HepG2 (cell line): ENCODE measurements around the gene CYBC1. TPM values are rescaled to one million over a fixed set of nuclear protein-coding genes. Genes with fewer than 3 reads are reported as not detected.
A peak's percentile ranks its signal among the peaks of the same experiment; 100 is the strongest.

ENCODE experiments used
- ARNT2 ChIP-seq: sonication (generic); formaldehyde crosslinking; IDR thresholded peaks from 2 replicates; pipeline ENCODE4 v1.8.0; 2022; ENCODE audit warnings: mild to moderate bottlenecking, low read depth, missing genetic modification reagents, moderate library complexity
- CREB1 ChIP-seq, 2 experiments: fragments of 450-650 bp in 1 of 2; IDR thresholded peaks; 2 replicates each; pipeline ENCODE4 v1.6.1; 2016 to 2017; ENCODE audit warnings: control low read depth in 1 of 2, mild to moderate bottlenecking in 1 of 2, missing compliant biosample characterization in 1 of 2, missing genetic modification characterization in 1 of 2
- KAT2B ChIP-seq: fragments of 150-350 bp; IDR thresholded peaks from 2 replicates; pipeline ENCODE4 v1.6.1; 2014; ENCODE audit warnings: low read depth, low read length, borderline replicate concordance
- MAF1 ChIP-seq: sonication (generic); formaldehyde crosslinking; IDR thresholded peaks from 2 replicates; pipeline ENCODE4 v1.5.0; 2020; ENCODE audit warnings: missing genetic modification reagents, borderline replicate concordance
- RXRA ChIP-seq: sonication (generic); formaldehyde crosslinking; IDR thresholded peaks from 2 replicates; pipeline ENCODE4 v1.5.1; 2020; ENCODE audit warnings: missing genetic modification reagents
- TCF12 ChIP-seq, 2 experiments: fragments of 450-650 bp in 1 of 2; sonication (generic) in 1 of 2; formaldehyde crosslinking in 1 of 2; IDR thresholded peaks; 2 replicates each; pipeline versions ENCODE4 v1.6.1 to v1.8.0; 2017 to 2022; ENCODE audit warnings: antibody characterized with exemption in 1 of 2, mild to moderate bottlenecking in 1 of 2, missing genetic modification reagents in 1 of 2, moderate library complexity in 1 of 2
- ZIK1 ChIP-seq: sonication (generic); formaldehyde crosslinking; IDR thresholded peaks from 2 replicates; pipeline ENCODE4 v1.5.0; 2020; ENCODE audit warnings: mild to moderate bottlenecking, low read depth, missing genetic modification reagents, borderline replicate concordance
- ZNF256 ChIP-seq: sonication (generic); formaldehyde crosslinking; conservative IDR thresholded peaks from 2 replicates; pipeline ENCODE4 v1.4.0; 2020; ENCODE audit warnings: missing genetic modification reagents
- ZNF530 ChIP-seq: sonication (generic); formaldehyde crosslinking; IDR thresholded peaks from 2 replicates; pipeline ENCODE4 v1.5.0; 2020; ENCODE audit warnings: low read depth, mild to moderate bottlenecking, missing genetic modification reagents
- ZNF556 ChIP-seq: sonication (generic); formaldehyde crosslinking; IDR thresholded peaks from 2 replicates; pipeline ENCODE4 v1.4.0; 2020; ENCODE audit warnings: mild to moderate bottlenecking, missing genetic modification reagents, borderline replicate concordance
- ZNF816 ChIP-seq: sonication (generic); formaldehyde crosslinking; IDR thresholded peaks from 2 replicates; pipeline ENCODE4 v1.8.0; 2022; ENCODE audit warnings: missing genetic modification reagents, mild to moderate bottlenecking, borderline replicate concordance
- polyA plus RNA-seq, 8 experiments: library from polyadenylated mRNA; depleted of rRNA in 3 of 8; stranded (reverse) in 7 of 8; unstranded in 1 of 8; fragments of >200 nt; fragmentation: Illumina TruSeq in 4 of 8; extraction: Trizol in 4 of 8; gene quantifications; 2 replicates each; pipeline versions ENCODE4 v1.2.1 to v1.2.3, GENCODE V29; 2011 to 2016; ENCODE audit warnings: low read depth in 4 of 8, missing spikeins in 1 of 8, mixed read lengths in 1 of 8; ENCODE audit not compliant: insufficient read depth in 1 of 8
- total RNA-seq, 5 experiments: library from RNA; depleted of rRNA; stranded (reverse); fragments of >200 nt; fragmentation: Illumina TruSeq; extraction: Trizol; gene quantifications; 2 replicates each; pipeline ENCODE4 v1.2.3, GENCODE V29; 2016; ENCODE audit warnings: low read depth in 1 of 5
- TF ChIP-seq, protein P1 (sequence below): sonication (generic); formaldehyde crosslinking; IDR thresholded peaks from 2 replicates; pipeline ENCODE4 v1.8.1; 2023; ENCODE audit warnings: mild to moderate bottlenecking, missing genetic modification reagents
- TF ChIP-seq, protein P2 (sequence below), 2 experiments: IDR thresholded peaks; 2 replicates each; pipeline ENCODE4 v1.6.1; 2011 to 2012; ENCODE audit warnings: low read length in 2 of 2, borderline replicate concordance in 1 of 2, low read depth in 1 of 2, mild to moderate bottlenecking in 1 of 2, moderate library complexity in 1 of 2
- TF ChIP-seq, protein P3 (sequence below): sonication (generic); formaldehyde crosslinking; IDR thresholded peaks from 2 replicates; pipeline ENCODE4 v1.4.0; 2020; ENCODE audit warnings: missing genetic modification reagents
- TF ChIP-seq, protein P4 (sequence below): sonication (generic); formaldehyde crosslinking; IDR thresholded peaks from 2 replicates; pipeline ENCODE4 v1.8.1; 2023; ENCODE audit warnings: mild to moderate bottlenecking, inconsistent platforms, moderate library complexity, missing genetic modification reagents, borderline replicate concordance
- TF ChIP-seq, protein P5 (sequence below): sonication (generic); formaldehyde crosslinking; IDR thresholded peaks from 2 replicates; pipeline ENCODE4 v1.4.0; 2020; ENCODE audit warnings: missing genetic modification reagents

Gene CYBC1
- total and polyA plus RNA-seq, 2 of the 13 experiments (the other 11 are each of a cell fraction or from before 2014, with no cell fraction given), result 43.4 to 44.1 TPM

DNA sequence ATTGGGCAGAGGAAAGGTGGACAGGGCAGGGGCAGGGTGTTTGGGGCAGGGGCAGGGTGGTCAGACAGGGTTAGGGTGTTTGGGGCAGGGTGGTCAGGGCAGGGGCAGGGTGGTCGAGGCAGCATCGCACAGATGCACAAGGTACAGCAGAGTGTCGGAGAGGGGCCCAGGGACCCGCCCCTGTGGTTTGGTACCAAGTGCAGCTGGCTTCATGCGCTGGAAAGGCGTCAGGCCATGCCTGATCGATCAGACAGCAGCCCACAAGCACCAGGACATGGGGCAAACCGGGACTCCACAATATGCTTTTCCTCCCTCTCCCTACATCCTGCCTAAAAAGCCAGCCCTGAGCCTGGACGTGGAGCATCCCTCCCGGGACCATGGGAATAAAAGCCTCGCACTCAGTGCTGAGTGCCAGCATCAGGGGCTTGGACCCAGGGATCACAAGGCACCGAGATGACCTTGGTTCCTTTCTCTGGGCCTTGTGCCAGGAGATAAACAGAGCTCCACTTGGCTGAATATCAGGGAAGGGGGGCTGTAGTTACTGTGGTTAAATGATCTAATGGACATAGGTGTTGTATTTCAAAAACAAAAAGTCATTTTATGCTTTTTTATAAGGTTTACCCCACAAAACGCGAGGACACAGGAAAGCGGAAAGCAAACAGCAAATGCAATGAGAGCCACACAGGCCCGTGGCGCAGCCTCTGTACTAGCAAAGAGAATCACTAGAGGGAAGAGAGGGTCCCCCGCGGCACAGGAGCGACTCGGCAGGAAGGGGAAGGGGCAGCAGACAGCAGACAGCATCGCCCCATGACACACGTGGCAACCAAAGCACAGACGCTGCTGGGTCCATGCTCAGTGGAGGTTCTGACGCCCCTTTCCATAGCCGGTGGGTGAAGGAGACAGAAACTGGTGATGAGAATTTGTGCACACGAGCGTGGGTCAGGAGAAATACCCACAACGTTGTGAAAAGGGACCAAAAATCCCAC lies 37.7 kb downstream of the CYBC1 start (continued):
- TF ChIP-seq ZNF556 (CRISPR knock-in tag) (no peak), ZNF816 (CRISPR knock-in tag) (no peak), TCF12 (IDR thresholded peaks at IDR 0.05) (no peak), TCF12 (CRISPR knock-in tag; IDR thresholded peaks at IDR 0.05) (no peak), ZNF530 (CRISPR knock-in tag) (no peak), KAT2B (no peak), MAF1 (CRISPR knock-in tag) (no peak), ZNF256 (CRISPR knock-in tag) (no peak), ZIK1 (CRISPR knock-in tag) (no peak), CREB1 (IDR thresholded peaks at IDR 0.05) (no peak), CREB1 (CRISPR knock-in tag; IDR thresholded peaks at IDR 0.05) (no peak), RXRA (CRISPR knock-in tag) (peak; percentile 47; the same call in 1 of the 2 replicates), ARNT2 (CRISPR knock-in tag) (no peak)
- TF ChIP-seq, protein P1, sequence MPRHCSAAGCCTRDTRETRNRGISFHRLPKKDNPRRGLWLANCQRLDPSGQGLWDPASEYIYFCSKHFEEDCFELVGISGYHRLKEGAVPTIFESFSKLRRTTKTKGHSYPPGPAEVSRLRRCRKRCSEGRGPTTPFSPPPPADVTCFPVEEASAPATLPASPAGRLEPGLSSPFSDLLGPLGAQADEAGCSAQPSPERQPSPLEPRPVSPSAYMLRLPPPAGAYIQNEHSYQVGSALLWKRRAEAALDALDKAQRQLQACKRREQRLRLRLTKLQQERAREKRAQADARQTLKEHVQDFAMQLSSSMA (CRISPR knock-in tag), result no peak
- TF ChIP-seq, protein P2, sequence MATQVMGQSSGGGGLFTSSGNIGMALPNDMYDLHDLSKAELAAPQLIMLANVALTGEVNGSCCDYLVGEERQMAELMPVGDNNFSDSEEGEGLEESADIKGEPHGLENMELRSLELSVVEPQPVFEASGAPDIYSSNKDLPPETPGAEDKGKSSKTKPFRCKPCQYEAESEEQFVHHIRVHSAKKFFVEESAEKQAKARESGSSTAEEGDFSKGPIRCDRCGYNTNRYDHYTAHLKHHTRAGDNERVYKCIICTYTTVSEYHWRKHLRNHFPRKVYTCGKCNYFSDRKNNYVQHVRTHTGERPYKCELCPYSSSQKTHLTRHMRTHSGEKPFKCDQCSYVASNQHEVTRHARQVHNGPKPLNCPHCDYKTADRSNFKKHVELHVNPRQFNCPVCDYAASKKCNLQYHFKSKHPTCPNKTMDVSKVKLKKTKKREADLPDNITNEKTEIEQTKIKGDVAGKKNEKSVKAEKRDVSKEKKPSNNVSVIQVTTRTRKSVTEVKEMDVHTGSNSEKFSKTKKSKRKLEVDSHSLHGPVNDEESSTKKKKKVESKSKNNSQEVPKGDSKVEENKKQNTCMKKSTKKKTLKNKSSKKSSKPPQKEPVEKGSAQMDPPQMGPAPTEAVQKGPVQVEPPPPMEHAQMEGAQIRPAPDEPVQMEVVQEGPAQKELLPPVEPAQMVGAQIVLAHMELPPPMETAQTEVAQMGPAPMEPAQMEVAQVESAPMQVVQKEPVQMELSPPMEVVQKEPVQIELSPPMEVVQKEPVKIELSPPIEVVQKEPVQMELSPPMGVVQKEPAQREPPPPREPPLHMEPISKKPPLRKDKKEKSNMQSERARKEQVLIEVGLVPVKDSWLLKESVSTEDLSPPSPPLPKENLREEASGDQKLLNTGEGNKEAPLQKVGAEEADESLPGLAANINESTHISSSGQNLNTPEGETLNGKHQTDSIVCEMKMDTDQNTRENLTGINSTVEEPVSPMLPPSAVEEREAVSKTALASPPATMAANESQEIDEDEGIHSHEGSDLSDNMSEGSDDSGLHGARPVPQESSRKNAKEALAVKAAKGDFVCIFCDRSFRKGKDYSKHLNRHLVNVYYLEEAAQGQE (IDR thresholded peaks at IDR 0.05; ENCODE audit: borderline replicate concordance in 1 of 2, low read depth in 1 of 2, low read length in 2 of 2), result no peak
- TF ChIP-seq, protein P3, sequence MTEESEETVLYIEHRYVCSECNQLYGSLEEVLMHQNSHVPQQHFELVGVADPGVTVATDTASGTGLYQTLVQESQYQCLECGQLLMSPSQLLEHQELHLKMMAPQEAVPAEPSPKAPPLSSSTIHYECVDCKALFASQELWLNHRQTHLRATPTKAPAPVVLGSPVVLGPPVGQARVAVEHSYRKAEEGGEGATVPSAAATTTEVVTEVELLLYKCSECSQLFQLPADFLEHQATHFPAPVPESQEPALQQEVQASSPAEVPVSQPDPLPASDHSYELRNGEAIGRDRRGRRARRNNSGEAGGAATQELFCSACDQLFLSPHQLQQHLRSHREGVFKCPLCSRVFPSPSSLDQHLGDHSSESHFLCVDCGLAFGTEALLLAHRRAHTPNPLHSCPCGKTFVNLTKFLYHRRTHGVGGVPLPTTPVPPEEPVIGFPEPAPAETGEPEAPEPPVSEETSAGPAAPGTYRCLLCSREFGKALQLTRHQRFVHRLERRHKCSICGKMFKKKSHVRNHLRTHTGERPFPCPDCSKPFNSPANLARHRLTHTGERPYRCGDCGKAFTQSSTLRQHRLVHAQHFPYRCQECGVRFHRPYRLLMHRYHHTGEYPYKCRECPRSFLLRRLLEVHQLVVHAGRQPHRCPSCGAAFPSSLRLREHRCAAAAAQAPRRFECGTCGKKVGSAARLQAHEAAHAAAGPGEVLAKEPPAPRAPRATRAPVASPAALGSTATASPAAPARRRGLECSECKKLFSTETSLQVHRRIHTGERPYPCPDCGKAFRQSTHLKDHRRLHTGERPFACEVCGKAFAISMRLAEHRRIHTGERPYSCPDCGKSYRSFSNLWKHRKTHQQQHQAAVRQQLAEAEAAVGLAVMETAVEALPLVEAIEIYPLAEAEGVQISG, result no peak
- TF ChIP-seq, protein P4, sequence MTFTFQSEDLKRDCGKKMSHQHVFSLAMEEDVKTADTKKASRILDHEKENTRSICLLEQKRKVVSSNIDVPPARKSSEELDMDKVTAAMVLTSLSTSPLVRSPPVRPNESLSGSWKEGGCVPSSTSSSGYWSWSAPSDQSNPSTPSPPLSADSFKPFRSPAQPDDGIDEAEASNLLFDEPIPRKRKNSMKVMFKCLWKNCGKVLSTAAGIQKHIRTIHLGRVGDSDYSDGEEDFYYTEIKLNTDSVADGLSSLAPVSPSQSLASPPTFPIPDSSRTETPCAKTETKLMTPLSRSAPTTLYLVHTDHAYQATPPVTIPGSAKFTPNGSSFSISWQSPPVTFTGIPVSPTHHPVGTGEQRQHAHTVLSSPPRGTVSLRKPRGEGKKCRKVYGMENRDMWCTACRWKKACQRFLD (CRISPR knock-in tag), result no peak
- TF ChIP-seq, protein P5, sequence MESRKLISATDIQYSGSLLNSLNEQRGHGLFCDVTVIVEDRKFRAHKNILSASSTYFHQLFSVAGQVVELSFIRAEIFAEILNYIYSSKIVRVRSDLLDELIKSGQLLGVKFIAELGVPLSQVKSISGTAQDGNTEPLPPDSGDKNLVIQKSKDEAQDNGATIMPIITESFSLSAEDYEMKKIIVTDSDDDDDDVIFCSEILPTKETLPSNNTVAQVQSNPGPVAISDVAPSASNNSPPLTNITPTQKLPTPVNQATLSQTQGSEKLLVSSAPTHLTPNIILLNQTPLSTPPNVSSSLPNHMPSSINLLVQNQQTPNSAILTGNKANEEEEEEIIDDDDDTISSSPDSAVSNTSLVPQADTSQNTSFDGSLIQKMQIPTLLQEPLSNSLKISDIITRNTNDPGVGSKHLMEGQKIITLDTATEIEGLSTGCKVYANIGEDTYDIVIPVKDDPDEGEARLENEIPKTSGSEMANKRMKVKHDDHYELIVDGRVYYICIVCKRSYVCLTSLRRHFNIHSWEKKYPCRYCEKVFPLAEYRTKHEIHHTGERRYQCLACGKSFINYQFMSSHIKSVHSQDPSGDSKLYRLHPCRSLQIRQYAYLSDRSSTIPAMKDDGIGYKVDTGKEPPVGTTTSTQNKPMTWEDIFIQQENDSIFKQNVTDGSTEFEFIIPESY, result peak; percentile 55; the same call in 1 of the 2 replicates
